ENCODE data around the gene SMARCD2.

GRCh38 chr17:63805591-63805990, 36.9 kb downstream of the SMARCD2 start:
- TF ChIP-seq POLR2A (IDR thresholded peaks at IDR 0.05), result no peak
- TF ChIP-seq CTCF (IDR thresholded peaks at IDR 0.05), result no peak
